HepG2 (cell line): ENCODE measurements around the gene PNMA3. TPM values are rescaled to one million over a fixed set of nuclear protein-coding genes. Genes with fewer than 3 reads are reported as not detected.
"Not testable (repeated sequence)": the region's sequence is repeated elsewhere in the genome, so short reads cannot be mapped to it uniquely, and the experiment has no call there.

ENCODE experiments used
- ATAC-seq: fragments of 200-7000 bp; cut with Tn5 transposase; 3 replicates; pipeline ENCODE4 v1.9.1; 2020; ENCODE audit warnings: mild to moderate bottlenecking, moderate library complexity
- BruUV-seq: library from RNA; stranded (reverse); fragments of 400-500 nt; replicated peaks from 2 replicates; lab custom pipeline; 2021; lab: Mats Ljungman, UMichigan
- CTCF ChIA-PET: fragments of 300-600 bp; formaldehyde crosslinking; extraction: SDS; loops from one replicate; lab custom pipeline; 2021; ENCODE audit warnings: low total read pairs, inconsistent platforms, low intra/inter-chr PET ratio; lab: Yijun Ruan, JAX
- POLR2A ChIA-PET: fragments of 350-600 bp; sonication (Branson Sonifier 250); formaldehyde crosslinking; loops from one replicate; lab custom pipeline; 2020; ENCODE audit warnings: antibody characterized with exemption, inconsistent platforms; lab: Yijun Ruan, JAX
- DNase-seq: peaks from one replicate; pipeline ENCODE4 v3.0.0-alpha.2; 2015; ENCODE audit warnings: low spot score
- FAIRE-seq: peaks from 3 replicates; lab custom pipeline; 2011; peaks lifted over from hg19 to GRCh38; lab: Jason Lieb, UNC
- H2AFZ ChIP-seq: one replicate; pipeline ENCODE4 v1.6.1; 2011; ENCODE audit warnings: low read length, inconsistent platforms
- H3K27ac ChIP-seq: fragments of 300-600 bp; 3 replicates; pipeline ENCODE4 v1.8.0; 2011; ENCODE audit warnings: mixed run types, mild to moderate bottlenecking, mixed read lengths, low read length, inconsistent platforms; ENCODE audit not compliant: insufficient read depth; ENCODE audit errors: extremely low read length
- H3K27me3 ChIP-seq, 2 experiments: fragments of 200-600 bp in 1 of 2; 2 replicates in 1 of 2; 3 replicates in 1 of 2; pipeline versions ENCODE4 v1.6.0 to v1.8.0; 2011; ENCODE audit warnings: low read length in 2 of 2, mild to moderate bottlenecking in 2 of 2, moderate library complexity in 2 of 2, inconsistent platforms in 1 of 2; ENCODE audit not compliant: insufficient read depth in 2 of 2, control insufficient read depth in 1 of 2
- H3K36me3 ChIP-seq, 2 experiments: fragments of 200-600 bp in 1 of 2; replicated peaks in 1 of 2; 2 replicates in 1 of 2; 3 replicates in 1 of 2; pipeline versions ENCODE4 v1.5.1 to v1.8.0; 2011; ENCODE audit warnings: low read length in 2 of 2, inconsistent platforms in 1 of 2; ENCODE audit not compliant: insufficient read depth in 2 of 2, control insufficient read depth in 1 of 2
- H3K4me1 ChIP-seq: 2 replicates; pipeline ENCODE4 v1.5.1; 2012; ENCODE audit warnings: low read length, inconsistent platforms; ENCODE audit not compliant: insufficient read depth
- H3K4me2 ChIP-seq: 2 replicates; pipeline ENCODE4 v1.6.0; 2011; ENCODE audit warnings: low read depth, low read length, inconsistent platforms
- H3K4me3 ChIP-seq, 3 experiments: fragments of 200-600 bp in 1 of 3; sonication (generic), shearing (Covaris generic) in 1 of 3; replicated peaks in 1 of 3; 2 replicates each; pipeline ENCODE4 v1.5.1; 2011 to 2016; ENCODE audit warnings: low read length in 3 of 3, inconsistent platforms in 2 of 3, low read depth in 2 of 3, mild to moderate bottlenecking in 2 of 3, control low read depth in 1 of 3, mixed read lengths in 1 of 3; ENCODE audit not compliant: insufficient read depth in 1 of 3
- H3K79me2 ChIP-seq: one replicate; pipeline ENCODE4 v1.6.1; 2011; ENCODE audit warnings: low read length, inconsistent platforms; ENCODE audit not compliant: insufficient read depth
- H3K9ac ChIP-seq: 2 replicates; pipeline ENCODE4 v1.6.0; 2011; ENCODE audit warnings: mild to moderate bottlenecking, low read depth, low read length, inconsistent platforms; ENCODE audit not compliant: insufficient read depth
- H3K9me3 ChIP-seq: 2 replicates; pipeline ENCODE4 v1.5.1; 2012; ENCODE audit warnings: mild to moderate bottlenecking, low read length
- H4K20me1 ChIP-seq: 2 replicates; pipeline ENCODE4 v1.6.0; 2011; ENCODE audit warnings: inconsistent platforms, mild to moderate bottlenecking, low read length, moderate library complexity; ENCODE audit not compliant: insufficient read depth
- HNF4G ChIP-seq, 2 experiments: sonication (generic) in 1 of 2; formaldehyde crosslinking in 1 of 2; IDR thresholded peaks; 2 replicates each; pipeline versions ENCODE4 v1.4.0 to v1.6.1; 2011 to 2020; ENCODE audit warnings: borderline replicate concordance in 2 of 2, low read depth in 2 of 2, mild to moderate bottlenecking in 2 of 2, low read length in 1 of 2, missing genetic modification reagents in 1 of 2, moderate library complexity in 1 of 2
- SMARCC2 ChIP-seq: fragments of 450-650 bp; IDR thresholded peaks from 2 replicates; pipeline ENCODE4 v1.6.1; 2017; ENCODE audit warnings: antibody characterized with exemption, mild to moderate bottlenecking
- WGBS: methylation state at CpG from one replicate; pipeline ENCODE4 v1.1.6; 2017; ENCODE audit warnings: low lambda C conversion rate; 5-methylcytosine and 5-hydroxymethylcytosine counted together
- in situ Hi-C: cut with HindIII; loops from 2 replicates; pipeline ENCODE4 v1.10.0; 2017; ENCODE audit warnings: low pct_unique_long_range_greater_than_20kb; ENCODE audit not compliant: extremely low pct_ligation_motif_present
- intact Hi-C: fragments of 100-400 bp; cut with micrococcal nuclease; formaldehyde crosslinking; loops from one replicate; pipeline ENCODE4 v1.10.0; 2022; ENCODE audit not compliant: unreplicated experiment
- polyA plus RNA-seq, 8 experiments: library from polyadenylated mRNA; depleted of rRNA in 3 of 8; stranded (reverse) in 7 of 8; unstranded in 1 of 8; fragments of >200 nt; fragmentation: Illumina TruSeq in 4 of 8; extraction: Trizol in 4 of 8; gene quantifications; 2 replicates each; pipeline versions ENCODE4 v1.2.1 to v1.2.3, GENCODE V29; 2011 to 2016; ENCODE audit warnings: low read depth in 4 of 8, missing spikeins in 1 of 8, mixed read lengths in 1 of 8; ENCODE audit not compliant: insufficient read depth in 1 of 8
- total RNA-seq, 5 experiments: library from RNA; depleted of rRNA; stranded (reverse); fragments of >200 nt; fragmentation: Illumina TruSeq; extraction: Trizol; gene quantifications; 2 replicates each; pipeline ENCODE4 v1.2.3, GENCODE V29; 2016; ENCODE audit warnings: low read depth in 1 of 5

Gene PNMA3
- total and polyA plus RNA-seq, 2 of the 13 experiments (the other 11 are each of a cell fraction or from before 2014, with no cell fraction given), result not detected

DNA sequence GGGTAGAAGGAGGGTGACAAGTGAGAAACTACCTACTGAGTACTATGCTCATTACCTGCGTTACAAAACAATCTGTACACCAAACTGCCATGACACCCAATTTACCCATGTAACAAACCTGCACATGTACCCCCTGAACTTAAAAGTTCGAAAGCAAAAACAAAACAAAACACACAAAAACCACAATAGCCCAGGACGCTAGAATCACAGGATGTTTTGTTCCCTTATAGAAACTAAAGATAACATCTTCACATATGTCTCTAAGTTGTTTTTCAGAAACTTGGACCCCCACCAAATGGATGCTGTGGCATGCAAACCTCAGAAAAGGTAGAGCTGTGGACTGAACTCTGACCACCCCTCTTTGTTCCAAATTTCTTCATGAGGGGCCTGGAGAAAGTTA, 37.1 kb upstream of the PNMA3 start (continued):
- TF ChIP-seq SMARCC2 (no peak), HNF4G (IDR thresholded peaks at IDR 0.05; ENCODE audit: borderline replicate concordance, low read depth, low read length) (no peak), HNF4G (CRISPR knock-in tag; IDR thresholded peaks at IDR 0.05; ENCODE audit: borderline replicate concordance, low read depth) (no peak)

DNA sequence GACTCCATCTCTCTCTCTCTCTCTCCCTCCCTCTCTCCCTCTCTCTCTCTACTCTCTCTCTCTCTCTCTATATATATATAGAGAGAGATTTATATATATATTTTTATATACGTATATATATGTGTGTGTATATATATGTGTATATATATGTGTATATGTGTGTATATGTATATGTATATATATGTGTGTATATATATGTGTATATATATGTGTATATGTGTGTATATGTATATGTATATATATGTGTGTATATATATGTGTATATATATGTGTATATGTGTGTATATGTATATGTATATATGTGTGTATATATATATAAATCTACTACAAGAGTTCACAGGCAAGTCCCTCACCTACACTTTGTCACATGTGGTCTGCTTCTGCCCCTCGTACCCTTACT, 29.8 kb upstream of the PNMA3 start:
- H3K27me3 ChIP-seq, in situ Hi-C loops, H3K27ac ChIP-seq, H3K9me3 ChIP-seq, ATAC-seq, DNase-seq, H3K9ac ChIP-seq, H3K79me2 ChIP-seq, H4K20me1 ChIP-seq, H3K4me2 ChIP-seq, H2AFZ ChIP-seq, FAIRE-seq, CTCF ChIA-PET, POLR2A ChIA-PET, H3K4me3 ChIP-seq, H3K36me3 ChIP-seq, H3K4me1 ChIP-seq, intact Hi-C loops, BruUV-seq: not testable (repeated sequence)
- 81% methylated on average over 1 of the region's 2 CpGs for WGBS

DNA sequence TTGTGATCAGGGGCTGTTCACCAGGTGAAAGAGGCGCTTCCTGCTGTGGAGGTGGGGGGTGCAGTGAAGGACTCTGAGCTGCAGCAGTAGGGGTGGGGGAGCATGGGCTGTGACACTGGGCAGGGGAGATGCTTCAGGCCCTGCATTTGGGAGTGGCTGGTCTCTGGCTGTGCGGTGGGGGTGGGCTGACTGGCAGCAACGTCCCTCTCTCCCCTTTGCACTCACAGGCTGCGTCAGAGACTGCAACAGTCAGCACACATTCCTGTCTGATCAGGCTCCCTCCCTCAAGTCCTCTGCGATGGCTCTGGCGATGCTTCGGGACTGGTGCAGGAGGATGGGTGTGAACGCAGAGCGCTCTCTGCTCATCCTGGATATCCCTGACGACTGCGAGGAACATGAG, 27.8 kb upstream of the PNMA3 start:
- DNase-seq, H3K27ac ChIP-seq, BruUV-seq, ATAC-seq, H3K4me1 ChIP-seq, H3K79me2 ChIP-seq, H2AFZ ChIP-seq, in situ Hi-C loops, H3K27me3 ChIP-seq, FAIRE-seq, H3K4me3 ChIP-seq, H3K4me2 ChIP-seq, H4K20me1 ChIP-seq, intact Hi-C loops, H3K36me3 ChIP-seq, H3K9ac ChIP-seq, POLR2A ChIA-PET, CTCF ChIA-PET, H3K9me3 ChIP-seq: not testable (repeated sequence)
- WGBS, result no CpG with 5 or more reads among the region's 11 CpGs
